Measurements from ENCODE around the gene CNP. TPM values are rescaled to one million over a fixed set of nuclear protein-coding genes. Genes with fewer than 3 reads are reported as not detected.

Gene CNP
- total and polyA plus RNA-seq, 2 of the 8 experiments (the other 6 are each of a cell fraction or from before 2014, with no cell fraction given): 21.9 to 60.6 TPM

- H3K23ac ChIP-seq (ENCODE audit: insufficient read length): no peak overlapping the region
- H4K91ac ChIP-seq (replicated peaks; ENCODE audit: insufficient read length, low read length): no peak overlapping the region
- H3K4ac ChIP-seq (replicated peaks; ENCODE audit: insufficient read length, low read depth, low read length): no peak overlapping the region
- H3K23me2 ChIP-seq (ENCODE audit: low read depth, low read length): 0 out of 2 replicates have a peak, but pooled peaks cover 2% of the 10 kb centered on the region
- WGBS, 2 experiments (ENCODE audit: extremely low coverage in 1 of 2, insufficient coverage in 1 of 2, insufficient read length in 1 of 2, insufficient replicate concordance in 2 of 2, low coverage in 1 of 2, low lambda C conversion rate in 2 of 2, missing lambda C conversion rate in 1 of 2): 92% methylated on average over 8 of the region's 8 CpGs; no CpG with 5 or more reads in 1 of the 2 experiments
- H3K4me1 ChIP-seq (replicated peaks in 1 of 4; ENCODE audit: control insufficient read depth in 3 of 4, insufficient read depth in 4 of 4, low read length in 3 of 4): no peaks in the 10 kb centered on the region
- no peak for FAIRE-seq
- H4K8ac ChIP-seq (ENCODE audit: extremely low read depth, insufficient read depth, low read length): peak overlapping the region; percentile 18; the same call in 1 of the 2 replicates
- POLR2A ChIA-PET (ENCODE audit: partially characterized antibody): interaction anchor here (1.2 kb wide), 1 partner anchor 18 kb away, joined by 4 read pairs; no protein-coding TSS in a partner anchor
- no peaks in the 10 kb centered on the region for H4K20me1 ChIP-seq (replicated peaks in 1 of 2; ENCODE audit: control insufficient read depth in 1 of 2, insufficient read depth in 2 of 2, low read length in 2 of 2)
- H3K9me3 ChIP-seq (ENCODE audit: insufficient read depth in 2 of 2, low read depth in 1 of 2, low read length in 1 of 2): no peaks in the 10 kb centered on the region
- no peak overlapping the region for H3K4me3 ChIP-seq (ENCODE audit: extremely low read depth in 1 of 4, insufficient read depth in 2 of 4, low read depth in 3 of 4, low read length in 4 of 4)
- TF ChIP-seq HDAC6 (IDR thresholded peaks at IDR 0.05; ENCODE audit: low read depth, low read length): no peak
- TF ChIP-seq CEBPB (IDR thresholded peaks at IDR 0.05; ENCODE audit: low read depth, low read length): no peak
- no peak for TF ChIP-seq SIRT6 (IDR thresholded peaks at IDR 0.05; ENCODE audit: low read length)
- TF ChIP-seq TAF1 (IDR thresholded peaks at IDR 0.05; ENCODE audit: low read depth, low read length): no peak
- no peak overlapping the region for H3K9ac ChIP-seq (replicated peaks in 1 of 4; ENCODE audit: extremely low read depth in 1 of 4, low read depth in 3 of 4, low read length in 3 of 4)
- H3K18ac ChIP-seq (ENCODE audit: extremely low read depth, low read length): no peak overlapping the region
- H3K27ac ChIP-seq (ENCODE audit: low read depth, low read length): no peak overlapping the region
- DNase-seq (ENCODE audit: low read depth in 1 of 2, low spot score in 2 of 2): no peak
- H4K5ac ChIP-seq (ENCODE audit: insufficient read length, low read depth, low read length): no peak overlapping the region
- no peak overlapping the region; the same call in 1 of the 2 replicates for H2BK5ac ChIP-seq (ENCODE audit: low read depth, low read length)
- H2BK20ac ChIP-seq (ENCODE audit: low read length): no peak overlapping the region
- CTCF ChIA-PET (ENCODE audit: partially characterized antibody): interaction anchor here (1.3 kb wide), 2 partner anchors 10 to 16 kb away, joined by 3 read pairs; no protein-coding TSS in a partner anchor
- H3K4me2 ChIP-seq (ENCODE audit: insufficient read depth in 1 of 2, low read depth in 2 of 2, low read length in 2 of 2): no peak overlapping the region
- no peak overlapping the region for H2BK120ac ChIP-seq (replicated peaks; ENCODE audit: low read depth, low read length)
- H2AK5ac ChIP-seq (ENCODE audit: low read depth, low read length): no peak overlapping the region
- no peak overlapping the region for H2BK15ac ChIP-seq (ENCODE audit: low read length)
- no peak overlapping the region for H3K14ac ChIP-seq (ENCODE audit: insufficient read length)
- H3K79me1 ChIP-seq (ENCODE audit: low read depth, low read length): no peaks in the 10 kb centered on the region
- no peaks in the 10 kb centered on the region for H3K79me2 ChIP-seq (ENCODE audit: control insufficient read depth in 1 of 2, insufficient read depth in 2 of 2, low read length in 2 of 2)
- no peak overlapping the region for H2AFZ ChIP-seq (ENCODE audit: low read length)
- no peak overlapping the region for H2BK12ac ChIP-seq (ENCODE audit: low read depth, low read length)
- H3K56ac ChIP-seq (replicated peaks; ENCODE audit: insufficient read length, low read depth, low read length): no peak overlapping the region
- H3K27me3 ChIP-seq (replicated peaks in 1 of 4; ENCODE audit: control insufficient read depth in 3 of 4, extremely low read depth in 1 of 4, insufficient read depth in 3 of 4, low read length in 3 of 4): no peaks in the 10 kb centered on the region
- H3K36me3 ChIP-seq (ENCODE audit: control insufficient read depth in 2 of 4, insufficient read depth in 4 of 4, low read length in 3 of 4): no peaks in the 10 kb centered on the region
Measured at GRCh38 chr17:41942626-41943373, 23.8 kb upstream of the CNP start.

All from H1 (cell line).